ENCODE data around the gene BGLAP. TPM values are rescaled to one million over a fixed set of nuclear protein-coding genes. Genes with fewer than 3 reads are reported as not detected.

BGLAP gene
- total RNA-seq, 3 donors from 2014 or later (not counting 1 experiment from before 2014, with no cell fraction given): 0.45 to 1.6 (median 1.1) TPM

- Mint-ChIP-seq H3K4me3 (no peak overlapping the region), H3K27ac (no peak overlapping the region), H3K27me3 (ENCODE audit: low read depth in 2 of 2) (no peaks in the 10 kb centered on the region), H3K9me3 (no peaks in the 10 kb centered on the region), H3K4me1 (peaks cover 37 to 40% of the 10 kb centered on the region in 2 donors), H3K36me3 (no peaks in the 10 kb centered on the region)
- intact Hi-C loops (cut with micrococcal nuclease): no loop called here
- H3K4me3 ChIP-seq (ENCODE audit: low read length): no peak overlapping the region
- ATAC-seq (no peak), DNase-seq (no peak)
- 94% methylated on average over 8 of the region's 8 CpGs for WGBS (ENCODE audit: insufficient coverage)
- no peaks in the 10 kb centered on the region for H3K27me3 ChIP-seq (ENCODE audit: control insufficient read depth, insufficient read depth, low read length)
- no peak overlapping the region for H3K27ac ChIP-seq (ENCODE audit: low read length)
- H3K4me1 ChIP-seq (ENCODE audit: control insufficient read depth, insufficient read depth, low read length): peaks cover 15% of the 10 kb centered on the region
- H3K36me3 ChIP-seq (ENCODE audit: control insufficient read depth, insufficient read depth, low read length): peaks cover 30% of the 10 kb centered on the region
- no peak for TF ChIP-seq CTCF (IDR thresholded peaks at IDR 0.05)
- H3K9me3 ChIP-seq (ENCODE audit: control insufficient read depth, insufficient read depth, low read length): no peaks in the 10 kb centered on the region
Observed at GRCh38 chr1:156200044-156200443, 41.9 kb upstream of the BGLAP start.

- H3K4me1 Mint-ChIP-seq: peaks cover 28 to 30% of the 10 kb centered on the region in 2 donors
- no peaks in the 10 kb centered on the region for H3K27me3 Mint-ChIP-seq (ENCODE audit: low read depth in 2 of 2)
- TF ChIP-seq CTCF (IDR thresholded peaks at IDR 0.05): no peak
- peaks cover 2% of the 10 kb centered on the region for H3K36me3 Mint-ChIP-seq
- intact Hi-C loops (cut with micrococcal nuclease): no loop called here
- Histone ChIP-seq H3K27me3 (ENCODE audit: control insufficient read depth, insufficient read depth, low read length) (no peaks in the 10 kb centered on the region), H3K4me1 (ENCODE audit: control insufficient read depth, insufficient read depth, low read length) (peaks cover 7% of the 10 kb centered on the region), H3K9me3 (ENCODE audit: control insufficient read depth, insufficient read depth, low read length) (no peaks in the 10 kb centered on the region), H3K27ac (ENCODE audit: low read length) (no peak overlapping the region), H3K36me3 (ENCODE audit: control insufficient read depth, insufficient read depth, low read length) (peaks cover 32% of the 10 kb centered on the region), H3K4me3 (ENCODE audit: low read length) (no peak overlapping the region)
- H3K9me3 Mint-ChIP-seq: no peaks in the 10 kb centered on the region
- H3K27ac Mint-ChIP-seq: no peak overlapping the region
- H3K4me3 Mint-ChIP-seq: no peak overlapping the region
- ATAC-seq: no peak
- DNase-seq: no peak
Observed at GRCh38 chr1:156203331-156203730, 38.7 kb upstream of the BGLAP start.

GRCh38 chr1:156204686-156205085 is 37.3 kb upstream of the BGLAP start:
- peaks cover 39% of the 10 kb centered on the region for H3K36me3 ChIP-seq (ENCODE audit: control insufficient read depth, insufficient read depth, low read length)
- H3K27me3 ChIP-seq (ENCODE audit: control insufficient read depth, insufficient read depth, low read length): no peaks in the 10 kb centered on the region
- H3K36me3 Mint-ChIP-seq: peaks cover 8% of the 10 kb centered on the region
- DNase-seq: no peak
- no peak overlapping the region for H3K27ac ChIP-seq (ENCODE audit: low read length)
- no peak overlapping the region for H3K4me3 Mint-ChIP-seq
- peaks cover 14 to 17% of the 10 kb centered on the region in 2 donors for H3K4me1 Mint-ChIP-seq
- H3K27me3 Mint-ChIP-seq (ENCODE audit: low read depth in 2 of 2): no peaks in the 10 kb centered on the region
- no peak overlapping the region for H3K4me3 ChIP-seq (ENCODE audit: low read length)
- no peak for TF ChIP-seq CTCF (IDR thresholded peaks at IDR 0.05)
- 97% methylated on average over 2 of the region's 3 CpGs for WGBS (ENCODE audit: insufficient coverage)
- H3K9me3 Mint-ChIP-seq: no peaks in the 10 kb centered on the region
- ATAC-seq: no peak
- H3K9me3 ChIP-seq (ENCODE audit: control insufficient read depth, insufficient read depth, low read length): no peaks in the 10 kb centered on the region
- no peaks in the 10 kb centered on the region for H3K4me1 ChIP-seq (ENCODE audit: control insufficient read depth, insufficient read depth, low read length)
- no peak overlapping the region for H3K27ac Mint-ChIP-seq
- intact Hi-C loops (cut with micrococcal nuclease): no loop called here

DNA sequence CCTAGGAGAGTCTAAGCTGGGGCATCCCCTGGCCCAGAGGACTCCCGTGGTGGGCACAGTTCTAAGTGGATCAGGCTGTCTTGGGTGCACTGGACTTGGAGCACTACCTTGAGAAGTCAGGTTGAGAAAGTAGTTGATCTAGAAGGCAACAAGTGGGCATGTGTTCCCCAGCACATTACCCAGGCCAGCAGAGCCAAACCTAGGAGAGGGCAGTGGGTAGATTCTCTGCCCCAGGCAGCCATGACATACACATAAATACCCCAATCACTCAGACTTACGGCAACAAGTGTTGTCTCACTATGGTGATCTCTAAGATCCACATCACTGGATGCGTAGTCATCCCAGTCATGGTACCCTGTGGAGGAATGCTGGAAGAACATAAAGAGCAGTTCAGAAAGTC is 30.7 kb upstream of the BGLAP start:
- 98% methylated on average over 3 of the region's 3 CpGs for WGBS (ENCODE audit: insufficient coverage)
- intact Hi-C loops (cut with micrococcal nuclease): no loop called here
- TF ChIP-seq CTCF (IDR thresholded peaks at IDR 0.05): no peak

More for the DNA sequence above, 30.7 kb upstream of the BGLAP start:
- ATAC-seq: no peak
- Mint-ChIP-seq H3K4me3 (peak overlapping the region; percentile 45), H3K4me1 (peaks cover 20 to 25% of the 10 kb centered on the region in 2 donors), H3K27me3 (ENCODE audit: low read depth in 2 of 2) (no peaks in the 10 kb centered on the region), H3K27ac (peak overlapping the region; percentile 99), H3K9me3 (no peaks in the 10 kb centered on the region), H3K36me3 (peaks cover 8% of the 10 kb centered on the region)
- Histone ChIP-seq H3K4me3 (ENCODE audit: low read length) (no peak overlapping the region), H3K27me3 (ENCODE audit: control insufficient read depth, insufficient read depth, low read length) (no peaks in the 10 kb centered on the region), H3K36me3 (ENCODE audit: control insufficient read depth, insufficient read depth, low read length) (peaks cover 27% of the 10 kb centered on the region), H3K27ac (ENCODE audit: low read length) (no peak overlapping the region), H3K9me3 (ENCODE audit: control insufficient read depth, insufficient read depth, low read length) (no peaks in the 10 kb centered on the region), H3K4me1 (ENCODE audit: control insufficient read depth, insufficient read depth, low read length) (peaks cover 20% of the 10 kb centered on the region)
- no peak for DNase-seq
